Suprapubic skin (tissue), 3 donors: Measurements from ENCODE around the gene ASPRV1.

Experiments
- POLR2AphosphoS5 ChIP-seq, 3 donors: sonication (generic); formaldehyde crosslinking; IDR thresholded peaks; one replicate each; pipeline ENCODE4 v1.6.1; 2017; ENCODE audit warnings: antibody characterized with exemption in 3 of 3
- TF ChIP-seq, protein P1 (sequence below), 2 donors: fragments of 200-600 bp in 1 of 2; fragments of 450-650 bp in 1 of 2; sonication (generic) in 1 of 2; IDR thresholded peaks; one replicate each; pipeline ENCODE4 v1.5.1; 2016 to 2019; ENCODE audit warnings: antibody characterized with exemption in 2 of 2, mild to moderate bottlenecking in 1 of 2, moderate library complexity in 1 of 2

DNA sequence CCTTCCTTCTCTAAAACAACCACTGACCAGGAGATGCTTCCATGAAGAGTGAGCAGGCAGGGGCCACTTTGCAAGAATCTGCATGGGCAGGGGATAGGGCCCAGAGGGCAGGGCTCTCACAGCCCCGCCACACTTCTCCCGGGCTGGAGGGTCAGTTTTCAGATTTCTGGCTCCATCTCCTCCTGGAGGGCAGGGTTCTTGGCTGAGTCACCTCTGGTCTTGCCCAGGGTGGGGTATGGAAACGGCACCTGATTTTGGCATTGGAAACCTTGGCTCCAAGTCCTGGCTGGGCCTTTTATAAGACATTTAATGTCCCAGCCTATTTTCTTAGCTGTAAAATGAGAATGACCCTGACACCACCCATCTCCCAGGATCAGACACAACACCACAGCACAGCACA is 27.6 kb upstream of the ASPRV1 start:
- TF ChIP-seq, protein P1, sequence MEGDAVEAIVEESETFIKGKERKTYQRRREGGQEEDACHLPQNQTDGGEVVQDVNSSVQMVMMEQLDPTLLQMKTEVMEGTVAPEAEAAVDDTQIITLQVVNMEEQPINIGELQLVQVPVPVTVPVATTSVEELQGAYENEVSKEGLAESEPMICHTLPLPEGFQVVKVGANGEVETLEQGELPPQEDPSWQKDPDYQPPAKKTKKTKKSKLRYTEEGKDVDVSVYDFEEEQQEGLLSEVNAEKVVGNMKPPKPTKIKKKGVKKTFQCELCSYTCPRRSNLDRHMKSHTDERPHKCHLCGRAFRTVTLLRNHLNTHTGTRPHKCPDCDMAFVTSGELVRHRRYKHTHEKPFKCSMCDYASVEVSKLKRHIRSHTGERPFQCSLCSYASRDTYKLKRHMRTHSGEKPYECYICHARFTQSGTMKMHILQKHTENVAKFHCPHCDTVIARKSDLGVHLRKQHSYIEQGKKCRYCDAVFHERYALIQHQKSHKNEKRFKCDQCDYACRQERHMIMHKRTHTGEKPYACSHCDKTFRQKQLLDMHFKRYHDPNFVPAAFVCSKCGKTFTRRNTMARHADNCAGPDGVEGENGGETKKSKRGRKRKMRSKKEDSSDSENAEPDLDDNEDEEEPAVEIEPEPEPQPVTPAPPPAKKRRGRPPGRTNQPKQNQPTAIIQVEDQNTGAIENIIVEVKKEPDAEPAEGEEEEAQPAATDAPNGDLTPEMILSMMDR (IDR thresholded peaks at IDR 0.05), result no peak
- TF ChIP-seq POLR2AphosphoS5 (IDR thresholded peaks at IDR 0.05), result no peak
